C1 segment of cervical spinal cord (tissue), 14 donors: ENCODE results near the gene UFD1.

ENCODE experiments used
- DNase-seq, 14 donors: peaks; one replicate each; lab custom pipeline; 2025; lab: John Stamatoyannopoulos, UW

The UFD1 gene

DNA sequence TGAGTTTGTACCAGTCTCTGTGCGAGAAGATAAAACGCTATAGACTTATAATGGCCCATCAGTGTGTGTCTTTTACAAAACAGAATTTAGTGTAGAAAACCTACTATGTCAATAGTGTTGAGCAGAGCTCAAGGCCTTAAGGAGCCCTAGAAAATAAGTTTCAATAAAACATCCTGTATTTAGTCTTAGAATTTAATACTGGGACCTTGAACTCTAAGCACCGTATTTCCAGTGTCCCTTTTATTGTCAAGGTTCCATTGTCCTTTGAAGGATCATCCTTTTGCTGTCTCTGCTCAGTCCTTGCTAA is 17.3 kb upstream of the UFD1 start:
- DNase-seq = no peak

- DNase-seq = no peak
Measured at GRCh38 chr22:19495562-19496323, 16.8 kb upstream of the UFD1 start.

- no peak for DNase-seq
Measured at GRCh38 chr22:19494676-19495173, 15.7 kb upstream of the UFD1 start.

DNA sequence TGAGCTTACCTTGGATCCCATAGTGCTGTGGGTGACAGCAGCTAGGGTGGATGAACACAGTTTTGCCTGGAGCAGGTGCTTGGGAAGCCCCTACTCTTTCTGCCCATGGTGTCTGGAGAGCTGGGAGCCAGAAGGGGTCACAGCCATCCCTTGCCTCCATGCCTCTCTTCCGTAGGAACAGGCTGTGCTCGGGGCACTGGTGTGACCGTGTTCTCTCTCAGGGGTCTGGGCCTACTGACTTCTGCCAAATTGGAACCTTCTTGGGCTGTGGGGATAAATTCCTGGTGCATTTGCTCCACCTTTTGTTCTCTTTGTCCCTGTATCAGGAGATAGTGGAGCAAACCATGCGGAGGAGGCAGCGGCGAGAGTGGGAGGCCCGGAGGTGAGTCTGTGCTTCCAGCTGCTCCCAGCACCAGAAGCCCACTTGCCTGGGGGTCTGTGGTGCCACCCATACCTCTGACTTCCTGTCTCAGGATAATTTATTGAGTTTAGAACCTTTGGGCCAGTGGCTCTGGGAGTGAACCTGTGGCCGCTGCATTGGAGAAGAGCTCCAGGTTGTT is 15.1 kb upstream of the UFD1 start:
- no peak for DNase-seq

GRCh38 chr22:19492504-19493174 is 13.6 kb upstream of the UFD1 start:
- no peak for DNase-seq

DNA sequence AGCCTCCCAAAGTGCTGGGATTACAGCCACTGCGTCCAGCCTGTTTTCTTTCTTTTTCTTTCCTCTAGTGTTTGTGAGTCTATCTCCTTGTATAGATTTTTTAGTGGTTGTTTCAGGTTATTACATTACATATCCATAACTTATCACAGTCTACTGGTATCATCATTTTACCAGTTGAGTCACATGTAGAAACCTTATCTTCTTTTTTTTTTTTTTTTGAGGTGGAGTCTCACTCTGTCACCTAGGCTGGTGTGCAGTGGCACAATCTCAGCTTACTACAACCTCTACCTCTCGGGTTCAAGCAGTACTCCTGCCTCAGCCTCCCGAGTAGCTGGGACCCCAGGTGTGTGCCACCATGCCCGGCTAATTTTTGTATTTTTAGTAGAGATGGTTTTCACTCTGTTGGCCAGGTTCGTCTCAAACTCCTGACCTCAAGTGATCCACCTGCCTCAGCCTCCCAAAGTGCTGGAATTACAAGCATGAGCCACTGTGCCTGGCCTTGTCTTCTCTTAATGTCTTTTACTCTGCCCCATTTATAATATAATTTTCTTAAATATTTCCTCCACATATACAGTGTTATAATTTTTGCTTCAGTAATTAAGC is 11.7 kb upstream of the UFD1 start:
- no peak for DNase-seq

GRCh38 chr22:19488884-19489843 is 10.2 kb upstream of the UFD1 start:
- DNase-seq = no peak

DNA sequence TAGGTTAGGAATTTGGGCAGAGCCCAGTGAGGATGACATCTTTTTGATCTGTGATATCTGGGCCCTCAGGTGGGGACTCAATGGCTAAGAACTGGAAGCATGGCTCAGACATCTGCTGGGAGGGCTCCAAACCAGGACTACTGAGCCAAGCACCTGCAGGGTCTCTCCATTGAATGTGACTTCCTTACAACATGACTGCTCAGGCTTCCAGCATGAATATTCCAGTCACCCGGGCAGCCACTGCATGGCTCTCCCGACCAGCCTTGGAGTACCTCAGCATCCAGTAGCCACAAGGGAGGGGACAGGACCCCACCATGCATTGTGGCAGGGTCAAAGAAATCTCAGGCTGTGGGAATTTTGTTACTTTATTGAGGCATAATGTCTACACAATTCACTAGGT is 9.3 kb upstream of the UFD1 start:
- DNase-seq = no peak

GRCh38 chr22:19483481-19484244 is 4.7 kb upstream of the UFD1 start:
- DNase-seq = no peak

DNA sequence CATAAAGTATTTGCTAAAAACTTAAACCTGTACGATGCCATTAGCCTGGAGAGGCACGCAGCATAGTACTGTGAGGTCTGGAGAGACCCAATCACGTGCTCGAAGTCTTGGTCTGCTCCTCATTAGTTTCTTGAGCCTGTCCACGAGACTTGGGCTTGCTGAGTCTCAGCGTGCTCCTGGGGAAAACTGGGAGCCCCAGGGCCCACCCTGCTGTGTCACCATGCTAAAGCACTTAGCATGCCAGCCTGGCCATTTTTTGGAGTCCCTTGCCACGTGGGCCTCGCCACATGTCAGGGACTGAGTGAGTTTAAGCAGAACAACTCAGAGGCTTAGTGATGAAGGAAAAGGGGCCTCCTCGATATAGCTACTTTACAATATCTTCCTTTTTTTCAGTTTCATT is 3.3 kb upstream of the UFD1 start:
- DNase-seq = no peak

DNA sequence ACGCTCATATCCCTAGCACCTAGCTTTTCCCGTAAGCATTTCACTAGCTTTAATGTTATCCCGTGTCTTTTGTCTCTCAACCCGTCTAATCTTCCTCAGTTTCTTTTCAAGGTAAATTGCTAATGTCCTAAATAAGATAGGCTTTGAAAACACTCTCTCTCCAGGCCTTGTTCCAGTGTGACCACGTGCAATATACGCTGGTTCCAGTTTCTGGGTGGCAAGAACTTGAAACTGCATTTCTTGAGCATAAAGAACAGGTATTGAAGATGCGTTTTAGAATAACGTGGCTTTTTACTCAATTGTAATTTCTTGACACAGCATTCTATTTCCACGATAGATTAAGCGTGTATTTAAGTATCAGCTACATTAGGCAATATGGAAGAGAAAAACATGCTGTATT is 1.8 kb upstream of the UFD1 start:
- no peak for DNase-seq

GRCh38 chr22:19480173-19480568 is 1.2 kb upstream of the UFD1 start:
- no peak for DNase-seq

- peak; percentile 74 to 98 (median 93) for DNase-seq
Measured at GRCh38 chr22:19479355-19480172, 571 bp upstream of the UFD1 start, which contains the start of gene CDC45. TSS of gene CDC45 (plus strand) at chr22:19479920. CDS start at chr22:19479969, 49 bp downstream.

DNA sequence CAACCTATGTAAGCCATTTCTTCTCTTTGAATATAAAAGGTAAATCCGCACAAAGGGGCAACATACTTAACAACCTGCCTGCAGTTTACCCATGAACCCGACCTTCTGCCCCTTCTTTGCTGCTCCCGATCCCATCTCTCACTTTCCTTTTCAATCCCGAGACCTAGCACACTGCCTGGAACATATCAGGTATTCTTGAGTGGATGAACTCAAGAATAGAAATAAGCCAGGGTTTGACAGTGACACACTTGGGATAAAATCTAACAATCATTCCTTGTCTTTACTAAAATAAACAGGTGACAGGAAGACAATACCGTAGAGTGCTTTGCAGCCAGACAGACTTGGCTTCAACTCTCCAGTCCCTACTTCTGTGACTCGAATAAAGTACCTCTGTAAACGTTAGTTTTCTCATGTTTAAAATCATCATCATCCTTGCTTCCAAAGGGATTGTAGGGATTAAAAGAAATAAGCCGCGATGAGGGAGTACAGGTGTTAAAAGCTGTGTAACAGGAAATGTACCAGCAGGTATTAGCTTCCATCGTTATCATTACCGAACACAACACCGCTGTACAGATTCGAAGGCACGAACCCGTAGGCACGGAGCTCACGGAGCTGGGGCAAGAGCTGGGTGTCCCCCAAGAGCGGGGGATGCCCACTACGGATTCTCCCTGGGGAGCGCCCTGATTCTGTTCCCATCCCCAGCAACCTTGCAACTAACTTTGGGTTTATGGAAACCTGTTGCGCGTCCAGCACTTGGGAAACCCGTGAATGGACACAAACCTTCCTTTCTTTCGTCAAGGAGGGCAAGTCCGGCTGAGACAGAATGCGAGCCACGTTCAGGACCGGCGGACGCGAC is 720 bp downstream of the UFD1 start:
- DNase-seq = peak in 1 of 14 donors; percentile 43

GRCh38 chr22:19477321-19478044 is 1.5 kb downstream of the UFD1 start:
- no peak for DNase-seq

DNA sequence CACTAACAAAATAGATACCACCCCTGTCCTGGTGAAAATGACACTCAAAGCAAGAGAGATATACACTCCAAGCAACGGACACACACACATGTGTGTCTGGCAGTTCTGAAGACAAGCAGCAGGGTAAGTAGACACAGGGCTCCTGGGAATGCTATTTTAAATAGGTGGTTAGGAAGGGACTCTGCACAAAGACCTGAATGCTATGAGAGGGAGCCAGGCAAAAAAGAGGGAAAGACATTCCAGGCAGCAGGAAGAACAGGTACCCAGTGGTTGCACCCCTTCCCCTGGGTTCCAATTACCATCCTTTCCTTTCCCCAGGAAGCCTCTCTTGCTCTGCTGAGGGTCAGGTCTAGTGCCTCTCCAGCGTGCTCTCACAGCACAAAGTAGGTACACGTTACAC is 3.0 kb downstream of the UFD1 start:
- no peak for DNase-seq

DNA sequence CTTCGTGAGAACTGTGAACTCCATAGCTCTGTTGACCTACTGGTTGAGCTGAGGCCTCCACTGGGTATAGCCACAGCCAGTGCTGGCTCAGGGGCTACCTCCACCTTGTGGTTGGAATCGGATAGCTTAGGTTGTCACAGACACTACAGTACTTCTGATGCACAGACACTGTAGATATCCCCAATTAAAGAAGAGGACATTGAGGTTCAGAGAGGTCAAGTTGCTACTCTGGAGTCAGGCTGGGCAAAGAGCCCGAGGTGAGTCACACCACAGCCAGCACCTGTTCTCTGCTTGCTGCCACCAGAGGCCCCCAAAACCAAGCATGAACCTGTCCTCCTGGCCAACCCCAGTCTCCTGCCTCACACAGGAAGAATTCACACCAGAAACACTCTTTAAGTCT is 5.4 kb downstream of the UFD1 start:
- no peak for DNase-seq

GRCh38 chr22:19472233-19472632 is 6.8 kb downstream of the UFD1 start:
- DNase-seq = no peak
